B cell (primary cell): ENCODE results near the gene SLC25A43. TPM values are rescaled to one million over a fixed set of nuclear protein-coding genes. Genes with fewer than 3 reads are reported as not detected.
A peak's percentile ranks its signal among the peaks of the same experiment; 100 is the strongest.

Experiments used
- ATAC-seq: fragments of 200-7000 bp; cut with Tn5 transposase; one replicate; pipeline ENCODE4 v1.10.0; 2021; ENCODE audit warnings: low read depth, mild to moderate bottlenecking, moderate number of reproducible peaks, moderate library complexity
- CTCF ChIA-PET: fragments of 350-600 bp; sonication (Branson Sonifier 250); formaldehyde crosslinking; loops from one replicate; lab custom pipeline; 2021; ENCODE audit warnings: antibody characterized with exemption, inconsistent platforms; lab: Charles Lee
- POLR2A ChIA-PET: fragments of 350-600 bp; sonication (Branson Sonifier 250); formaldehyde crosslinking; loops from one replicate; lab custom pipeline; 2021; ENCODE audit warnings: antibody characterized with exemption; lab: Charles Lee
- DNase-seq: peaks from one replicate; pipeline ENCODE4 v3.0.0; 2013
- H2AFZ ChIP-seq: 2 replicates; pipeline ENCODE4 v1.6.1; 2012; ENCODE audit warnings: mild to moderate bottlenecking, low read depth, low read length; ENCODE audit not compliant: insufficient read depth, poor library complexity, severe bottlenecking
- H3K27ac ChIP-seq, 2 donors: 1 replicate in 1 of 2; 2 replicates in 1 of 2; pipeline ENCODE4 v1.5.1; 2012 to 2013; ENCODE audit warnings: low read length in 2 of 2, mild to moderate bottlenecking in 2 of 2, moderate library complexity in 1 of 2
- H3K27me3 ChIP-seq, 4 experiments: fragments of 200-600 bp in 1 of 4; sonication (generic) in 1 of 4; replicated peaks in 1 of 4; 1 replicate in 2 of 4; 2 replicates in 2 of 4; pipeline versions ENCODE4 v1.6.1 to v1.7.0; 2013 to 2016; ENCODE audit warnings: low read length in 3 of 4, mild to moderate bottlenecking in 2 of 4, mixed read lengths in 1 of 4, moderate library complexity in 1 of 4; ENCODE audit not compliant: insufficient read depth in 4 of 4, control insufficient read depth in 3 of 4; ENCODE audit errors: control extremely low read depth in 1 of 4
- H3K36me3 ChIP-seq, 2 experiments: replicated peaks in 1 of 2; 1 replicate in 1 of 2; 2 replicates in 1 of 2; pipeline versions ENCODE4 v1.6.1 to v1.7.1; 2013; ENCODE audit warnings: low read length in 1 of 2; ENCODE audit not compliant: insufficient read depth in 2 of 2, control insufficient read depth in 1 of 2; ENCODE audit errors: control extremely low read depth in 1 of 2, extremely low read depth in 1 of 2
- H3K4me1 ChIP-seq, 2 donors: fragments of 200-600 bp in 1 of 2; sonication (generic) in 1 of 2; 1 replicate in 1 of 2; 2 replicates in 1 of 2; pipeline versions ENCODE4 v1.5.1 to v1.6.1; 2013 to 2017; ENCODE audit warnings: low read length in 2 of 2; ENCODE audit not compliant: control insufficient read depth in 2 of 2, insufficient read depth in 2 of 2
- H3K4me2 ChIP-seq: replicated peaks from 2 replicates; pipeline ENCODE3; 2012; ENCODE audit warnings: mild to moderate bottlenecking, low read depth, low read length; ENCODE audit not compliant: poor library complexity, severe bottlenecking
- H3K4me3 ChIP-seq, 5 experiments: fragments of 200-600 bp in 1 of 5; sonication (generic) in 1 of 5; 1 replicate in 3 of 5; 2 replicates in 2 of 5; pipeline versions ENCODE4 v1.5.1 to v1.7.0; 2011 to 2016; ENCODE audit warnings: low read length in 4 of 5, mild to moderate bottlenecking in 4 of 5, low read depth in 2 of 5, control low read depth in 1 of 5, moderate library complexity in 1 of 5; ENCODE audit not compliant: insufficient read depth in 1 of 5; ENCODE audit errors: control extremely low read depth in 1 of 5, extremely low read depth in 1 of 5
- H3K79me2 ChIP-seq: fragments of 200-600 bp; sonication (generic); one replicate; pipeline ENCODE4 v1.6.0; 2016; ENCODE audit warnings: low read length; ENCODE audit not compliant: control insufficient read depth, insufficient read depth
- H3K9ac ChIP-seq: fragments of 200-600 bp; sonication (generic); 2 replicates; pipeline ENCODE4 v1.6.1; 2017; ENCODE audit warnings: mild to moderate bottlenecking, low read length, moderate library complexity
- H3K9me3 ChIP-seq, 3 donors: one replicate each; pipeline versions ENCODE4 v1.6.1 to v1.7.1; 2013; ENCODE audit warnings: low read length in 2 of 3; ENCODE audit not compliant: control insufficient read depth in 2 of 3, insufficient read depth in 1 of 3; ENCODE audit errors: control extremely low read depth in 1 of 3
- H4K20me1 ChIP-seq: 2 replicates; pipeline ENCODE4 v1.6.0; 2012; ENCODE audit warnings: mild to moderate bottlenecking, low read length; ENCODE audit not compliant: insufficient read depth, control insufficient read depth, poor library complexity, severe bottlenecking
- H3K27ac Mint-ChIP-seq: one replicate; pipeline ENCODE4 v1.8.0; 2021; ENCODE audit warnings: mixed read lengths
- H3K27me3 Mint-ChIP-seq: one replicate; pipeline ENCODE4 v1.8.0; 2021; ENCODE audit warnings: mixed read lengths
- H3K4me1 Mint-ChIP-seq: one replicate; pipeline ENCODE4 v1.8.0; 2021; ENCODE audit warnings: mixed read lengths
- H3K4me3 Mint-ChIP-seq: one replicate; pipeline ENCODE4 v1.8.0; 2021; ENCODE audit warnings: mixed read lengths
- H3K9me3 Mint-ChIP-seq: one replicate; pipeline ENCODE4 v1.8.0; 2022; ENCODE audit warnings: mixed read lengths; ENCODE audit not compliant: insufficient read depth
- CTCF ChIP-seq: fragments of 200-600 bp; IDR thresholded peaks from one replicate; pipeline ENCODE4 v1.8.0; 2022; ENCODE audit warnings: antibody characterized with exemption, mild to moderate bottlenecking
- EZH2 ChIP-seq: IDR thresholded peaks from 2 replicates; pipeline ENCODE4 v1.6.1; 2012; ENCODE audit warnings: borderline replicate concordance, low read depth, mild to moderate bottlenecking, moderate library complexity, low read length; ENCODE audit not compliant: insufficient read depth, poor library complexity, severe bottlenecking
- WGBS: methylation state at CpG from one replicate; pipeline ENCODE4 v1.1.5; 2013; ENCODE audit warnings: missing lambda C conversion rate; ENCODE audit not compliant: insufficient coverage; 5-methylcytosine and 5-hydroxymethylcytosine counted together
- intact Hi-C: fragments of 100-400 bp; cut with micrococcal nuclease; formaldehyde crosslinking; loops from one replicate; pipeline ENCODE4 v1.10.0; 2022
- polyA plus RNA-seq: library from polyadenylated mRNA; depleted of rRNA; stranded (reverse); fragments of >200 nt; gene quantifications from 2 replicates; pipeline ENCODE4 v1.2.3, GENCODE V29; 2012
- total RNA-seq, 2 donors: library from RNA; stranded (reverse); fragments of 120-200 nt in 1 of 2; gene quantifications; 1 replicate in 1 of 2; 2 replicates in 1 of 2; pipeline versions ENCODE4 v1.2.3 to v1.2.4, GENCODE V29; 2013 to 2022

SLC25A43 gene
- total and polyA plus RNA-seq, 2 donors (not counting 1 experiment from before 2014, with no cell fraction given) = 9.1 to 11.2 TPM

GRCh38 chrX:119423631-119424030 is 24.5 kb downstream of the SLC25A43 start:
- no peak for ATAC-seq
- intact Hi-C loops = no loop called here
- Histone ChIP-seq H3K36me3 (no peaks in the 10 kb centered on the region), H3K27ac (no peak overlapping the region), H3K4me2 (no peak overlapping the region), H3K79me2 (no peaks in the 10 kb centered on the region), H2AFZ (no peak overlapping the region), H3K4me3 (no peak overlapping the region), H3K9ac (no peak overlapping the region), H4K20me1 (no peaks in the 10 kb centered on the region), H3K4me1 (peaks cover 23% of the 10 kb centered on the region in 2 donors), H3K9me3 (no peaks in the 10 kb centered on the region), H3K27me3 (no peaks in the 10 kb centered on the region)
- no peak for TF ChIP-seq EZH2
- no peak for TF ChIP-seq CTCF
- no peak overlapping the region for H3K4me3 Mint-ChIP-seq
- ChIA-PET CTCF (no interaction called here), POLR2A (no interaction called here)
- WGBS = no CpG with 5 or more reads among the region's 14 CpGs
- H3K4me1 Mint-ChIP-seq = peaks cover 30% of the 10 kb centered on the region
- no peak for DNase-seq
- H3K27ac Mint-ChIP-seq = no peak overlapping the region
- H3K27me3 Mint-ChIP-seq = no peaks in the 10 kb centered on the region
- no peaks in the 10 kb centered on the region for H3K9me3 Mint-ChIP-seq

- Mint-ChIP-seq H3K4me3 (no peak overlapping the region), H3K27ac (peak overlapping the region; percentile 59), H3K9me3 (no peaks in the 10 kb centered on the region), H3K4me1 (peaks cover 30% of the 10 kb centered on the region), H3K27me3 (no peaks in the 10 kb centered on the region)
- POLR2A ChIA-PET = no interaction called here
- H3K4me1 ChIP-seq = peaks cover 23% of the 10 kb centered on the region in 2 donors
- CTCF ChIA-PET = no interaction called here
- no peak overlapping the region for H3K4me2 ChIP-seq
- no peaks in the 10 kb centered on the region for H3K36me3 ChIP-seq
- H3K27ac ChIP-seq = peak overlapping the region in 1 of 2 donors; percentile 70
- intact Hi-C loops = no loop called here
- ATAC-seq (no peak), DNase-seq (no peak)
- H3K9me3 ChIP-seq = no peaks in the 10 kb centered on the region
- 100% methylated on average over 1 of the region's 6 CpGs for WGBS
- no peak overlapping the region for H3K4me3 ChIP-seq
- no peak overlapping the region for H2AFZ ChIP-seq
- H3K79me2 ChIP-seq = no peaks in the 10 kb centered on the region
- no peak overlapping the region for H3K9ac ChIP-seq
- TF ChIP-seq EZH2 = no peak
- no peaks in the 10 kb centered on the region for H3K27me3 ChIP-seq
- H4K20me1 ChIP-seq = no peaks in the 10 kb centered on the region
Measured at GRCh38 chrX:119424999-119425398, 25.9 kb downstream of the SLC25A43 start.
